OCI-LY3 (cell line): ENCODE data around the gene ZNF337.
"Not testable (repeated sequence)": the region's sequence is repeated elsewhere in the genome, so short reads cannot be mapped to it uniquely, and the experiment has no call there.

Source experiments
- H2AFZ ChIP-seq: fragments of 200-600, 300-600 bp; shearing (Covaris generic); 2 replicates; pipeline ENCODE4 v1.6.0; 2014; ENCODE audit warnings: antibody characterized with exemption, low read depth, low read length
- H3K27ac ChIP-seq: fragments of 200-600, 300-600 bp; sonication (generic); 2 replicates; pipeline ENCODE4 v1.5.1; 2014; ENCODE audit warnings: mild to moderate bottlenecking, low read length, moderate library complexity, mixed read lengths
- H3K27me3 ChIP-seq: fragments of 200-600, 300-600 bp; sonication (generic); 2 replicates; pipeline ENCODE4 v1.6.1; 2014; ENCODE audit warnings: low read depth, low read length, mixed read lengths
- H3K36me3 ChIP-seq: fragments of 200-600, 300-600 bp; sonication (generic); replicated peaks from 2 replicates; pipeline ENCODE3; 2014; ENCODE audit warnings: low read depth, low read length, mixed read lengths
- H3K4me1 ChIP-seq: fragments of 300-600, 200-600 bp; sonication (generic); 2 replicates; pipeline ENCODE4 v1.6.1; 2014; ENCODE audit warnings: low read length, mixed read lengths
- H3K4me2 ChIP-seq: fragments of 200-600, 300-600 bp; sonication (generic); 2 replicates; pipeline ENCODE4 v1.6.1; 2014; ENCODE audit warnings: low read length, mixed read lengths
- H3K4me3 ChIP-seq: fragments of 300-600, 200-600 bp; sonication (generic); 2 replicates; pipeline ENCODE4 v1.5.1; 2014; ENCODE audit warnings: antibody characterized with exemption, mild to moderate bottlenecking, low read length, moderate library complexity
- H3K79me2 ChIP-seq: fragments of 300-600, 200-600 bp; shearing (Covaris generic); 2 replicates; pipeline ENCODE4 v1.6.1; 2014; ENCODE audit warnings: mild to moderate bottlenecking, low read length, mixed read lengths
- H3K9ac ChIP-seq: fragments of 300-600, 200-600 bp; shearing (Covaris generic); 2 replicates; pipeline ENCODE4 v1.6.0; 2014; ENCODE audit warnings: mild to moderate bottlenecking, low read length, moderate library complexity
- H3K9me3 ChIP-seq: fragments of 200-600, 300-600 bp; shearing (Covaris generic); 2 replicates; pipeline ENCODE4 v1.6.1; 2014; ENCODE audit warnings: low read length, mixed read lengths; ENCODE audit not compliant: insufficient read depth
- H4K20me1 ChIP-seq: fragments of 200-600, 300-600 bp; sonication (generic); 2 replicates; pipeline ENCODE4 v1.6.1; 2016; ENCODE audit warnings: low read length, mixed read lengths; ENCODE audit not compliant: insufficient read depth
- CTCF ChIP-seq: fragments of 200-600, 300-600 bp; sonication (generic); IDR thresholded peaks from 2 replicates; pipeline ENCODE4 v1.5.1; 2014; ENCODE audit warnings: antibody characterized with exemption, low read length, low read depth
- EZH2phosphoT487 ChIP-seq: fragments of 200-600 bp; shearing (Covaris generic); IDR thresholded peaks from 2 replicates; pipeline ENCODE4 v1.6.1; 2018; ENCODE audit warnings: antibody characterized with exemption, mixed run types, low read depth

The ZNF337 gene

GRCh38 chr20:25669826-25670422 lies 26.7 kb downstream of the ZNF337 start:
- Histone ChIP-seq H3K79me2 (no peaks in the 10 kb centered on the region), H3K9ac (no peak overlapping the region), H3K4me1 (peaks cover 7% of the 10 kb centered on the region), H3K9me3 (no peaks in the 10 kb centered on the region), H3K36me3 (peaks cover 21% of the 10 kb centered on the region), H3K27ac (no peak overlapping the region), H2AFZ (no peak overlapping the region), H3K4me3 (no peak overlapping the region), H3K4me2 (no peak overlapping the region), H4K20me1 (0 out of 2 replicates have a peak, but pooled peaks cover 4% of the 10 kb centered on the region), H3K27me3 (no peaks in the 10 kb centered on the region)
- TF ChIP-seq EZH2phosphoT487 (no peak), CTCF (no peak)

- H4K20me1 ChIP-seq = 0 out of 2 replicates have a peak, but pooled peaks cover 4% of the 10 kb centered on the region
- H3K4me2 ChIP-seq = no peak overlapping the region
- peaks cover 6% of the 10 kb centered on the region for H3K36me3 ChIP-seq
Observed at GRCh38 chr20:25668446-25668845, 28.2 kb downstream of the ZNF337 start.

GRCh38 chr20:25659999-25660398 lies 36.7 kb downstream of the ZNF337 start:
- Histone ChIP-seq H3K27me3 (no peaks in the 10 kb centered on the region), H3K4me2 (no peak overlapping the region), H3K36me3 (peaks cover 3% of the 10 kb centered on the region), H3K9ac (no peak overlapping the region), H4K20me1 (no peaks in the 10 kb centered on the region), H3K27ac (no peak overlapping the region), H3K9me3 (no peaks in the 10 kb centered on the region), H2AFZ (no peak overlapping the region), H3K79me2 (no peaks in the 10 kb centered on the region), H3K4me1 (no peaks in the 10 kb centered on the region), H3K4me3 (no peak overlapping the region)
- TF ChIP-seq EZH2phosphoT487 (no peak), CTCF (no peak)

More at GRCh38 chr20:25668446-25668845, 28.2 kb downstream of the ZNF337 start:
- Histone ChIP-seq H3K27me3 (no peaks in the 10 kb centered on the region), H3K79me2 (no peaks in the 10 kb centered on the region), H3K4me1 (peaks cover 7% of the 10 kb centered on the region), H2AFZ (no peak overlapping the region), H3K4me3 (no peak overlapping the region), H3K27ac (no peak overlapping the region), H3K9ac (no peak overlapping the region), H3K9me3 (no peaks in the 10 kb centered on the region)
- no peak for TF ChIP-seq CTCF
- TF ChIP-seq EZH2phosphoT487 = no peak

GRCh38 chr20:25654487-25654886 lies 42.2 kb downstream of the ZNF337 start:
- Histone ChIP-seq H3K4me3 (no peak overlapping the region), H3K4me1 (no peaks in the 10 kb centered on the region), H3K79me2 (no peaks in the 10 kb centered on the region), H3K36me3 (peaks cover 7% of the 10 kb centered on the region), H3K9ac (no peak overlapping the region), H3K27me3 (no peaks in the 10 kb centered on the region), H3K4me2 (no peak overlapping the region), H4K20me1 (no peaks in the 10 kb centered on the region), H2AFZ (no peak overlapping the region), H3K9me3 (no peaks in the 10 kb centered on the region), H3K27ac (no peak overlapping the region)
- TF ChIP-seq CTCF (no peak), EZH2phosphoT487 (no peak)

GRCh38 chr20:25652866-25653265 lies 43.8 kb downstream of the ZNF337 start:
- H3K27ac ChIP-seq, H4K20me1 ChIP-seq, H3K79me2 ChIP-seq, H3K4me2 ChIP-seq, H3K4me3 ChIP-seq, H3K27me3 ChIP-seq, H3K9me3 ChIP-seq, H3K9ac ChIP-seq, H3K4me1 ChIP-seq, H2AFZ ChIP-seq: not testable (repeated sequence)
- peaks cover 11% of the 10 kb centered on the region for H3K36me3 ChIP-seq
